Body of pancreas (tissue), 4 donors: ENCODE data around the gene RERG. TPM values are rescaled to one million over a fixed set of nuclear protein-coding genes. Genes with fewer than 3 reads are reported as not detected.

Source experiments
- ATAC-seq: fragments of 150-250 bp; one replicate; pipeline ENCODE4 v1.9.1; 2016
- DNase-seq, 4 donors: peaks; one replicate each; pipeline ENCODE4 v3.0.0-alpha.2; 2019
- H3K27ac ChIP-seq, 4 donors: fragments of 200-600 bp; sonication (generic); 1 replicate in 3 of 4; 2 replicates in 1 of 4; pipeline versions ENCODE4 v1.5.1 to v1.6.1; 2016 to 2019; ENCODE audit warnings: mild to moderate bottlenecking in 1 of 4, mixed read lengths in 1 of 4, moderate library complexity in 1 of 4
- H3K27me3 ChIP-seq, 2 donors: fragments of 200-600 bp; sonication (generic); one replicate each; pipeline ENCODE4 v1.6.0; 2016; ENCODE audit warnings: mild to moderate bottlenecking in 1 of 2
- H3K36me3 ChIP-seq, 2 donors: fragments of 200-600 bp; sonication (generic); replicated peaks in 1 of 2; 2 replicates each; pipeline ENCODE4 v1.5.1; 2016; ENCODE audit warnings: low read depth in 2 of 2; ENCODE audit not compliant: insufficient read depth in 1 of 2
- H3K4me1 ChIP-seq: fragments of 200-600 bp; sonication (generic); one replicate; pipeline ENCODE4 v1.6.0; 2016
- H3K4me3 ChIP-seq, 2 donors: fragments of 200-600 bp; sonication (generic); 1 replicate in 1 of 2; 2 replicates in 1 of 2; pipeline ENCODE4 v1.5.1; 2016 to 2019
- H3K9me3 ChIP-seq, 3 donors: fragments of 200-600 bp; sonication (generic); 1 replicate in 2 of 3; 2 replicates in 1 of 3; pipeline ENCODE4 v1.5.1; 2016
- CTCF ChIP-seq, 7 experiments: fragments of 450-650 bp in 4 of 7; fragments of 200-600 bp in 3 of 7; sonication (generic) in 3 of 7; IDR thresholded peaks; one replicate each; pipeline ENCODE4 v1.5.1; 2016 to 2019; ENCODE audit warnings: antibody characterized with exemption in 7 of 7
- POLR2A ChIP-seq, 3 donors: fragments of 450-650 bp; IDR thresholded peaks; one replicate each; pipeline ENCODE4 v1.6.1; 2016; ENCODE audit warnings: antibody characterized with exemption in 3 of 3, mild to moderate bottlenecking in 2 of 3
- WGBS, 2 donors: methylation state at CpG; one replicate each; pipeline ENCODE4 v1.1.5; 2017; 5-methylcytosine and 5-hydroxymethylcytosine counted together
- intact Hi-C: fragments of 100-400 bp; cut with DNase I; formaldehyde crosslinking; loops from one replicate; pipeline ENCODE4 v1.15.1; 2023
- total RNA-seq, 2 donors: library from RNA; depleted of rRNA; stranded (reverse); fragments of >200 nt; gene quantifications; one replicate each; pipeline ENCODE4 v1.1.0, GENCODE V29; 2016

RERG gene
- total RNA-seq, 2 donors from 2014 or later = 10.9 to 13.8 TPM

DNA sequence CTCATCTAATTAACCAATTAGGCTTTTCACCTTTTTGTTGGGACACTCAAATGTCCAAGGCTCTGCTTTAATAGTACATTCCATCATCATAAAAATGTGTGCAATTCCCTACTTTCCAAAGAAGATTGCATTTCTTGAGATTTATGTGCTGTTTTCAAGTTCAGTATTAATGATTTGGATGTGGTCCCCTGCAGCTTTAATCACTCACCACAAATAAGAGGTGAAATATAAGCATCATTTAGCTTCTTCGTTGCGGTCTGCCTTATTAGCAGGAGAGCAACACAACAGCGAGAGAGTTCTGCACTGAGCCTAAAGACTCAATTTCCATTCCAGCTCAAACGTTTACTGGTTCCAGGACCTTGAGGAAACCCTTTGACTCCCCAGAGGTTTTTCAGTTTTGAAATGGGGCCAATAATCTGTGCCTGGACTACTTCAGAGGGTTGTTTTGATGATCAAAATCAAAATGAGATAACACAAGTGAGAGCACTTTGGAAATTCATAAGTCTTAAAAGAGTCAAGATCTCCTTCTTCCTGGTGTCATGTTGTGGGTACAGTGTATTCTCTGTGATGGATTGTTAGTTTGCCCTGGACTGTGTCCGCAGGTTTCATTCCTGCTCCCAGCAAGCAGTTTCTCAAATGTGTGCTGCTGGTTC lies 53.1 kb downstream of the RERG start:
- Histone ChIP-seq H3K27ac (peak overlapping the region in 3 of 4 donors; percentile 39 to 79 (median 58)), H3K4me1 (peaks cover 26% of the 10 kb centered on the region), H3K4me3 (no peak overlapping the region), H3K27me3 (no peaks in the 10 kb centered on the region), H3K9me3 (no peaks in the 10 kb centered on the region), H3K36me3 (no peaks in the 10 kb centered on the region)
- ATAC-seq (no peak), DNase-seq (peak in 1 of 4 donors; percentile 17)
- intact Hi-C loops = no loop called here
- TF ChIP-seq POLR2A (IDR thresholded peaks at IDR 0.05) (no peak), CTCF (IDR thresholded peaks at IDR 0.05) (no peak)
- WGBS, 2 donors = 64 to 74% methylated on average over 5 of the region's 5 CpGs

DNA sequence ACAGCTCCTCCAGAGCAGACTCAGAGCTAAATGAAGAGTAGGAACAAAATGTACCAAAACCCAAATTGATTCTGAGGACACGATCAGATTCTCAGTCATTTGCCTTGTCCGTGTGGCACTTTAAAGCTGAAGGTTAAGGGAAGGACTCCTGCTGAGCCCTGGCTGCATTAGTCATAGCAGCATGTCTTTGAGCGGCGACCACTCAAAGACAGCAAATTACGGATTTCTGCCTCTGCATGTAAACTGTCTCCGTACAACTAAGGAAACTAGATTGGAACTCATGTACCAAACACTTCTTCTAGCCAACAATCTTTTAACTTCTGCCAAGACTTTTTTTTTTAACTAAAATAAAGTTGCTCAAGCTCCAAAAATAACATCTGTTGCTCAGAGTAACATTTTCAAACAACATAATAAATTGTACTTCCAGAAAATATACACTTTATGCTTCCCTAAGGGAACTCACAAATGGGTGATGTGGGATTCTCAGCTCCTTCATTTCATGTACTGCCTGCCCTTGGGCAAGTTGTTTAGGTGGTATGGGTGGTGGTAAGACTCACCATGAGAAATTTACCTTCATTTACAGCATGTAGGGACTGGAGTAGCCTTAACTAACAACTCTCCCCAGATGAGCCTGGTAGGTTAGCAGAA lies 56.1 kb downstream of the RERG start:
- TF ChIP-seq CTCF (IDR thresholded peaks at IDR 0.05) (no peak), POLR2A (IDR thresholded peaks at IDR 0.05) (no peak)
- Histone ChIP-seq H3K4me1 (peaks cover 22% of the 10 kb centered on the region), H3K27me3 (no peaks in the 10 kb centered on the region), H3K9me3 (no peaks in the 10 kb centered on the region), H3K36me3 (no peaks in the 10 kb centered on the region), H3K27ac (peak overlapping the region in 3 of 4 donors; percentile 14 to 47 (median 37)), H3K4me3 (no peak overlapping the region)
- peak; percentile 36 for ATAC-seq
- DNase-seq = peak in 2 of 4 donors; percentile 23 to 38
- WGBS, 2 donors = 37 to 67% methylated on average over 6 of the region's 6 CpGs
- intact Hi-C loops = no loop called here

DNA sequence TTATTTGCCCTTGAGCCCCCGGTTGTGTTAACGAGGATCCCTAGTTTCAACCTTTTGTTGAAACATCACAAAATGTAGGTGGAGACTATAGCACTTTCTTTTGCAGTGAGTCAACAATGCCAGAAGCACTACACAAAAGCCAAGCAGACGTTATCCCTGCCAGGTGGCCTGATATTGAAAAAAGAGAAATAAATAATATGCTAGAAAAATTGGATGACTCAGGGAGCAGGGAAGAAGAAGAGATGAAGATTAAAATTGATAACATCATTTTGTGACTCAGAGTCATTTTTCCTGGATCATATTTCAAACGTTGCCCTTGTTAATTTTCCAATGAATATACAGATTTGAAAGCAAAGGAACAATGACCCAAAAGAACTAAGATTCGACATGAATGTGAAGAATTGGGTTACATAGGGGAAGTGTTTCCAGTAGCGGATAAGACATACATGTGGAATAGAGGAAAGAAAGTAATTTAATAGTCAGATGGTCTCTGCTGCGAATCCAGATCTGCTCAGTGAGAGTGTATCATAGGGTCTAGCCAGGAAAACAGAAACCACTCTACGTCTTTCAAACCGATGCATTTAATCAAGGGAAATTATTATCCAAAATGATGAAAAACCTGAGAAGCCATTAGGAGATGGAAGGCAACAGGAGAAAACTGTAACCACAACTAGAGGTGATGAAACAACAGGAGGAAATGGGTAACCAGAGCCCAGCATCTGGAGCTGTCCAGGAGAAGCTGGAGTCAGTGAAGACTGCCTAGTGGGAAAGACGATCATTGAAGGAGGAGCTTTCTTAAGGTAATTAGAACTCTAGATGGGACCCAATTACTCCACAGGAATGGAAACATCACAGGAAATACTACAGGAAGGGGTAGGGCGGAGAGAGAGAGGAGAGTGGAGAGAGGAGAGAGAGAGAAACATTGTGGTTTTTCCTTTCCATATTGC lies 57.9 kb downstream of the RERG start:
- ATAC-seq = no peak
- TF ChIP-seq CTCF (IDR thresholded peaks at IDR 0.05) (no peak), POLR2A (IDR thresholded peaks at IDR 0.05) (no peak)
- H3K9me3 ChIP-seq = no peaks in the 10 kb centered on the region
- H3K4me1 ChIP-seq = peaks cover 7% of the 10 kb centered on the region
- 61 to 67% methylated on average over 11 of the region's 11 CpGs for WGBS, 2 donors
- H3K27me3 ChIP-seq = no peaks in the 10 kb centered on the region
- no peaks in the 10 kb centered on the region for H3K36me3 ChIP-seq
- intact Hi-C loops = no loop called here
- H3K27ac ChIP-seq = no peak overlapping the region
- DNase-seq = no peak
- H3K4me3 ChIP-seq = no peak overlapping the region

DNA sequence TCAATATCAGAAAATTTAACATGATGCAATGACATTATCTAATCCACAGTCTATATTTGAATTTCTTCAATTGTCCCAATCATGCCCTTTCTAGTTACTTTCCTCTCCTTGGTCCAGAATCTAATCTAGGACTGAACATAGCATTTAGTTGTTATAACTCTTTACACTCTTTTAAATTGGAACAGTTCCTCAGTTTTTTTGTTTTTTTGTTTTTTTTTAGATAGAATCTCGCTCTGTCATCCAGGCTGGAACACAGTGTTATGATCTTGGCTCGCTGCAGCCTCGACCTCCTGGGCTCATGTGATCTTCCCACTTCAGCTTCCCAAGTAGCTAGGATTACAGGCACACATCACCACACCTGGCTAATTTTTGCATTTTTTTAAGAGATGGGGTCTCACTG lies 63.1 kb downstream of the RERG start:
- 81% methylated on average over 3 of the region's 3 CpGs for WGBS, 2 donors
- Histone ChIP-seq H3K4me1 (peaks cover 6% of the 10 kb centered on the region), H3K27me3 (no peaks in the 10 kb centered on the region), H3K9me3 (no peaks in the 10 kb centered on the region), H3K4me3 (no peak overlapping the region), H3K27ac (no peak overlapping the region), H3K36me3 (no peaks in the 10 kb centered on the region)
- no peak for TF ChIP-seq POLR2A (IDR thresholded peaks at IDR 0.05)
- TF ChIP-seq CTCF (IDR thresholded peaks at IDR 0.05) = no peak
- intact Hi-C loops = no loop called here
- DNase-seq = no peak
- ATAC-seq = no peak
